ENCODE results near the gene HBZ. TPM values are rescaled to one million over a fixed set of nuclear protein-coding genes. Genes with fewer than 3 reads are reported as not detected.

Gene HBZ
- total and polyA plus RNA-seq, 2 of the 13 experiments (the other 11 are each of a cell fraction or from before 2014, with no cell fraction given), result 0.21 TPM; not detected in 1

DNA sequence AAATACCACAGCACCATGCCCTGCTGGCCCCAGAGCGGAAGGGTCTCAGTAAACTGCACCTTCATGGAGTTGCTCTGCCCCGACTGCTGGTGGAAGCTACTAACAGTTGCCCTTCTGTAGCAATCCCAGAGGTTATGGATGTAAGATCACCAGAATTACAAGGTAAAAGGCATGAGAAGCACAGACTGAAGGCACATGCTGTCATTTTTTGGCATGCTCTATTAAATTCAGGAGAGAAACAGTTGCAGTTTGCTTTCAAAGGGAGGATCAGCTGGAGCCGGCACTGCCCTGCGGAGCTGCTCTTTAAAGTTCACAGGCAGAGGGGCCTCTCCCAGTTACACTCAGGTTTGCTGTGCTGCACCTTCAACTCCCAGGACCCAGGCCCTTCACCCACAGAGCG is 33.1 kb upstream of the HBZ start:
- H3K27ac ChIP-seq (ENCODE audit: extremely low read length, insufficient read depth, low read length), result no peak overlapping the region
- intact Hi-C loops (cut with micrococcal nuclease; ENCODE audit: unreplicated experiment), result loop anchor here (5.0 kb wide), 1 partner anchor 243 kb away; no protein-coding TSS in a partner anchor
- CTCF ChIA-PET (ENCODE audit: low intra/inter-chr PET ratio, low total read pairs), result no interaction called here
- no peak for TF ChIP-seq ARNT2 (CRISPR knock-in tag; IDR thresholded peaks at IDR 0.05; ENCODE audit: low read depth)
- in situ Hi-C loops (cut with HindIII; ENCODE audit: extremely low pct_ligation_motif_present, low pct_unique_long_range_greater_than_20kb), result no loop called here
- no peaks in the 10 kb centered on the region for H3K4me1 ChIP-seq (ENCODE audit: insufficient read depth, low read length)
- FAIRE-seq, result no peak
- 0 out of 2 replicates have a peak, but pooled peaks cover 4% of the 10 kb centered on the region for H4K20me1 ChIP-seq (ENCODE audit: insufficient read depth, low read length)
- peaks cover 2 to 29% of the 10 kb centered on the region in 2 experiments; a peak in 4 of 5 replicates for H3K36me3 ChIP-seq (replicated peaks in 1 of 2; ENCODE audit: control insufficient read depth in 1 of 2, insufficient read depth in 2 of 2, low read length in 2 of 2)
- H3K27me3 ChIP-seq (ENCODE audit: control insufficient read depth in 1 of 2, insufficient read depth in 2 of 2, low read length in 2 of 2), result no peaks in the 10 kb centered on the region
- WGBS (ENCODE audit: low lambda C conversion rate), result 96% methylated on average over 5 of the region's 5 CpGs
- H3K9me3 ChIP-seq (ENCODE audit: low read length), result no peaks in the 10 kb centered on the region
- no peak overlapping the region for H3K4me2 ChIP-seq (ENCODE audit: low read depth, low read length)
- no TSS peak for BruUV-seq (replicated peaks)
- no peak overlapping the region for H3K9ac ChIP-seq (ENCODE audit: insufficient read depth, low read depth, low read length)
- no peaks in the 10 kb centered on the region for H3K79me2 ChIP-seq (ENCODE audit: insufficient read depth, low read length)
- H3K4me3 ChIP-seq (replicated peaks in 1 of 3; ENCODE audit: insufficient read depth in 1 of 3, low read depth in 2 of 3, low read length in 3 of 3), result no peak overlapping the region
- no peak overlapping the region for H2AFZ ChIP-seq (ENCODE audit: low read length)
- no peak for DNase-seq (ENCODE audit: low spot score)
- ATAC-seq, result no peak
- POLR2A ChIA-PET, result no interaction called here

DNA sequence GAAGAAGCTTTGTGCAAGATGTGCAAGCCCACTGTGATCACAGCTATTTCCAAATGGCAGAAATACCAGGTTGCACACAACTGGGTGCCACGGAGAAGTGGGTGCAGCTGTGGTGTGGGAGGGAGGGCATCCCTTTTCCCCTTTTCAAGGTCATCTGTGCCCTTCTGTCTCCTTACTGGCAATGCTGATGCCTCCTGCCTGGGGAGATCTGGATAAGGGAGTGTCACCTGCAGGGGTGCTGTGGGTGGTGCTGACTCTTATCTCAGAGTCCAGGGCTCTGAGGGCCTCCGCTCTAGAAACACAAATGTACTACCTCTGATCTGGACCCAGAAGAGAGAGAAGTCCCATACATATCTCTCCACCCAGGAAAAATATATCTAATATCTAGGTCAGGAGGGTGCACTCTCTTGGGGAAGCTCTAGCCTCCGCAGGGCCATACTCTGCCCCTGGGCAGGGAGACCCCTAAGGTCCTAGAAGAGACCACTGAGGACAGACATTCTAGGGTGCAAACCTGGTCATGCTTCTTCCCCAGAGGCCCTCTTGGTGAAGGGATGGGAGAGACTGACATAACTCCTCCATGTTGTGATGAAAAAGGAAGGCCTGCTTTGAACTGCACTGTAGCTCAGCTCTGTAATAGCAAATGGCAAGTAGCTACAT is 32.5 kb upstream of the HBZ start:
- H3K4me3 ChIP-seq (replicated peaks in 1 of 3; ENCODE audit: insufficient read depth in 1 of 3, low read depth in 2 of 3, low read length in 3 of 3), result no peak overlapping the region
- no peaks in the 10 kb centered on the region for H3K9me3 ChIP-seq (ENCODE audit: low read length)
- in situ Hi-C loops (cut with HindIII; ENCODE audit: extremely low pct_ligation_motif_present, low pct_unique_long_range_greater_than_20kb), result no loop called here
- ATAC-seq, result no peak
- no TSS peak for BruUV-seq (replicated peaks)
- ChIA-PET POLR2A (no interaction called here), CTCF (ENCODE audit: low intra/inter-chr PET ratio, low total read pairs) (no interaction called here)
- intact Hi-C loops (cut with micrococcal nuclease; ENCODE audit: unreplicated experiment), result loop anchor here (5.0 kb wide), 1 partner anchor 242 kb away; no protein-coding TSS in a partner anchor
- H3K4me2 ChIP-seq (ENCODE audit: low read depth, low read length), result no peak overlapping the region
- 100% methylated on average over 3 of the region's 3 CpGs for WGBS (ENCODE audit: low lambda C conversion rate)
- H3K4me1 ChIP-seq (ENCODE audit: insufficient read depth, low read length), result no peaks in the 10 kb centered on the region
- H3K79me2 ChIP-seq (ENCODE audit: insufficient read depth, low read length), result no peaks in the 10 kb centered on the region
- DNase-seq (ENCODE audit: low spot score), result no peak
- FAIRE-seq, result no peak
- 0 out of 2 replicates have a peak, but pooled peaks cover 4% of the 10 kb centered on the region for H4K20me1 ChIP-seq (ENCODE audit: insufficient read depth, low read length)
- H2AFZ ChIP-seq (ENCODE audit: low read length), result no peak overlapping the region
- H3K27me3 ChIP-seq (ENCODE audit: control insufficient read depth in 1 of 2, insufficient read depth in 2 of 2, low read length in 2 of 2), result no peaks in the 10 kb centered on the region
- H3K36me3 ChIP-seq (replicated peaks in 1 of 2; ENCODE audit: control insufficient read depth in 1 of 2, insufficient read depth in 2 of 2, low read length in 2 of 2), result peaks cover 2 to 33% of the 10 kb centered on the region in 2 experiments; a peak in 4 of 5 replicates
- no peak overlapping the region for H3K9ac ChIP-seq (ENCODE audit: insufficient read depth, low read depth, low read length)
- no peak overlapping the region for H3K27ac ChIP-seq (ENCODE audit: extremely low read length, insufficient read depth, low read length)
- TF ChIP-seq ZNF256 (CRISPR knock-in tag; conservative IDR thresholded peaks at IDR 0.05) (no peak), ZNF251 (CRISPR knock-in tag; IDR thresholded peaks at IDR 0.05) (no peak), THYN1 (CRISPR knock-in tag; IDR thresholded peaks at IDR 0.05; ENCODE audit: borderline replicate concordance, low read depth) (no peak), GTF2F1 (IDR thresholded peaks at IDR 0.05; ENCODE audit: low read length) (no peak), PAWR (CRISPR knock-in tag; IDR thresholded peaks at IDR 0.05; ENCODE audit: borderline replicate concordance) (no peak), POLR2A (IDR thresholded peaks at IDR 0.05; ENCODE audit: insufficient read depth in 1 of 2, low read depth in 2 of 2, low read length in 2 of 2) (no peak), ZNF496 (CRISPR knock-in tag; IDR thresholded peaks at IDR 0.05; ENCODE audit: insufficient replicate concordance) (no peak), PHF8 (CRISPR knock-in tag; IDR thresholded peaks at IDR 0.05) (no peak), ZNF562 (CRISPR knock-in tag; IDR thresholded peaks at IDR 0.05; ENCODE audit: borderline replicate concordance) (no peak), ZNF17 (CRISPR knock-in tag; IDR thresholded peaks at IDR 0.05) (no peak), HCFC1 (IDR thresholded peaks at IDR 0.05; ENCODE audit: low read depth, low read length) (no peak), TP53 (CRISPR knock-in tag; conservative IDR thresholded peaks at IDR 0.05) (no peak), KDM3A (CRISPR knock-in tag; IDR thresholded peaks at IDR 0.05; ENCODE audit: low read depth) (no peak), ZNF143 (CRISPR knock-in tag; IDR thresholded peaks at IDR 0.05) (no peak), REL (CRISPR knock-in tag; conservative IDR thresholded peaks at IDR 0.05) (no peak), GABPB1 (CRISPR knock-in tag; IDR thresholded peaks at IDR 0.05) (no peak), SALL2 (CRISPR knock-in tag; IDR thresholded peaks at IDR 0.05) (no peak)
- TF ChIP-seq, protein P1, sequence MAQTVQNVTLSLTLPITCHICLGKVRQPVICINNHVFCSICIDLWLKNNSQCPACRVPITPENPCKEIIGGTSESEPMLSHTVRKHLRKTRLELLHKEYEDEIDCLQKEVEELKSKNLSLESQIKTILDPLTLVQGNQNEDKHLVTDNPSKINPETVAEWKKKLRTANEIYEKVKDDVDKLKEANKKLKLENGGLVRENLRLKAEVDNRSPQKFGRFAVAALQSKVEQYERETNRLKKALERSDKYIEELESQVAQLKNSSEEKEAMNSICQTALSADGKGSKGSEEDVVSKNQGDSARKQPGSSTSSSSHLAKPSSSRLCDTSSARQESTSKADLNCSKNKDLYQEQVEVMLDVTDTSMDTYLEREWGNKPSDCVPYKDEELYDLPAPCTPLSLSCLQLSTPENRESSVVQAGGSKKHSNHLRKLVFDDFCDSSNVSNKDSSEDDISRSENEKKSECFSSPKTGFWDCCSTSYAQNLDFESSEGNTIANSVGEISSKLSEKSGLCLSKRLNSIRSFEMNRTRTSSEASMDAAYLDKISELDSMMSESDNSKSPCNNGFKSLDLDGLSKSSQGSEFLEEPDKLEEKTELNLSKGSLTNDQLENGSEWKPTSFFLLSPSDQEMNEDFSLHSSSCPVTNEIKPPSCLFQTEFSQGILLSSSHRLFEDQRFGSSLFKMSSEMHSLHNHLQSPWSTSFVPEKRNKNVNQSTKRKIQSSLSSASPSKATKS (CRISPR knock-in tag; IDR thresholded peaks at IDR 0.05), result no peak
